Activated gamma-delta T cell (primary cell): Measurements from ENCODE around the gene OR1A2.
"Not testable (repeated sequence)": the region's sequence is repeated elsewhere in the genome, so short reads cannot be mapped to it uniquely, and the experiment has no call there.

ENCODE experiments used
- DNase-seq: peaks from one replicate; lab custom pipeline; 2025; lab: John Stamatoyannopoulos, UW
- total RNA-seq, 2 donors: gene quantifications; one replicate each; lab custom pipeline; 2026; lab: John Stamatoyannopoulos, UW

The OR1A2 gene
- 0 to 0.05 reads per million in 2 donors for total RNA-seq

- no peak for DNase-seq
Observed at GRCh38 chr17:3197219-3197618, at the start of gene OR1A2. OR1A2 (plus strand) TSS chr17:3197519; CDS start chr17:3197519, 0 bp downstream.

DNA sequence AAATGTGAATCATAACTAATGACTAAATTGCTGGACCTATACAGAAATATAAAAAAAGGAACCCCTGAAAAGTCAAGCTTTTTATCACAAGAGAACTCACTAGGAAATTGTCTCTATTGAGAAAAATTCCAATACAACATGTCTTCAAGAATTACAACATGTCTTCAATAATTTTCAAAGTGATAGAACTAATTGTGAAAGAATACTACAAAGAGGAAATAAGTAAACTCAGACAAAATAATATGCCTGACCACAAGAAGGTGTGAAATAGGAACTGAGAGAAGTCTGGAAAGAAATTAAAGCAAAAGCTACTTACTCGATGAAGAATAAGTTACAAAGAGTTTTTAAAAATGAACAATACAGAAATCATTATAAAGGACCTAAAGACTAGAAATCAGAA lies 40.1 kb upstream of the OR1A2 start:
- no peak for DNase-seq

GRCh38 chr17:3167574-3167973 lies 29.7 kb upstream of the OR1A2 start:
- no peak for DNase-seq

DNA sequence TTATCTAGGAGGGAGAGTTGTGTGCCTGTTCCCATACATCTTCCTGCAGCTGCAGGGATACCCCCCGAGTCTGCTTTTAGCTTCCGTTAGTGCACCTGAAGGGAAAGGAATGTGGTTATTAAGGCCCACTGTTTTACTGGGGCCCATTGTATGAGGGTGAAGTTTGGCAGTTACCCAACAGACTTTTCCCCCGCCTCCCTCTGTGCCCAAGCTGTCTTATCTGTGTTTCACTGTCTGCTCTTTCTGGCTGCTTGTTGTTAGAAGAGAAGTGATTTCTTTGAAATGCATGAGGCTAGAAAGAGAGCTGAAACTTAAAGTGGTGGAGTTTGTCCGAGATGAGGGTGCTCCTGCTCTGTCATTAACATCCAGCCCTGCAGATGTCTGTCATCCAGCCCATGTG lies 7.4 kb upstream of the OR1A2 start:
- DNase-seq, result no peak

DNA sequence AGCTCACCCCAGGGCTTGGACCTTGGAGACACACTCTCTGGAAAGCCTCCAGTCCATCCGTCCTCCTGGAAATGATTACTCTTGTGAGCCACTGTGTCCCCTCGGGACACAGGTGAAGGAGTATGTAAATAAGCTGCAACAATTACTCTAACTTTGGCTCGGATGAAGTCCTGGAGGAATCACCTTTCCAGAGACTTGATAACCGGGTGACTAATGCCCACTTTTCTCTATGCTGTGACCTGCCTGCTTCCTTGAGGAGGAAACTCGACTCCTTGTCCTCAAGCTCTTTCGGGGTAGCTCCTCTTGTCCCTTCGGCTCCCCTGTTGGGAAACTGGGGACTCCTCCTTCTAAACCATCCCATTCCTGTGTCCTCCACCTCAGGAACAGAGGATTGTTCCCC lies 10.0 kb downstream of the OR1A2 start, which contains the start of gene OR1A1:
TSS of gene OR1A1 (plus strand) at position 301 of the 400 bp plus-strand sequence. CDS start 7,954 bp downstream, outside the sequence.
- no peak for DNase-seq

- no peak for DNase-seq
Observed at GRCh38 chr17:3208484-3208883, 11.2 kb downstream of the OR1A2 start.

DNA sequence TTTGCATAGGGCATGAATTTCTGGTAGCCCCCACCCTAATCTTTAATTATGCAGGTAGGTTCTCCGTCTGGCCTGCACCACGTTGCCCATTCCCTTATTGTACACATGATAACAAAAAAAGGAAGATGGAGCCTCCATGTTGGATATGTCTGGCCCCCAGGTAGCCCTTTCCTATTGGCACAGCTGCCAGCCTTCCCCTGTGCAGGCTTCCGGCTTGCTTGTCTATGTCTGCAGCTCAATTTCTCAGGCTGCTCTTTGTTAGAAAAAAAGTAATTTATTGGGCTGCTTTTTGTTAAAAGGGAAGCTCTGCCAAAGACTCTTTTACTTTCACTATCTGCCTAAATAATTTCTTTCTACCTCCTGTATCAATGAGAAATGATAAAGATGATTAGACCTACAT lies 15.7 kb downstream of the OR1A2 start:
- DNase-seq, result no peak

- DNase-seq, result no peak
Observed at GRCh38 chr17:3213587-3213986, 16.3 kb downstream of the OR1A2 start.

DNA sequence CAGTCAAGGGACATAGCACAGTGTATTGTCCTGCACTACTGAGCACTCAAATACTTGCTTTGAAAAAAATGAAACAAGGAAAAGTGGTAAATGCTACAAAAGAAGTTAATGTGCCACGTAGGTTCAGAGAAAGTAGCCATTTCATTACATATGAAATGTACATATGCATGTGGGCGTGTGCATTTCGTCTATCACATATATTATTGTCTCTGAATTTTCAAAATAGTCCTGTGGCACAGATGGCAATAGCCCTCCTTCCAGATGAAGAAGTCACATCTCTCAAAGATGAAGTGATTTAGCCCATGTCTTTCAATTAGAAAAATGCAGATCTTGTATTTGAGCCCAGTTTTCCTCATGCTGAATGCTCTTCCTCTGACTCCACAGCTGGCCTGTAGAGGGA lies 22.7 kb downstream of the OR1A2 start:
- not testable (repeated sequence) for DNase-seq

DNA sequence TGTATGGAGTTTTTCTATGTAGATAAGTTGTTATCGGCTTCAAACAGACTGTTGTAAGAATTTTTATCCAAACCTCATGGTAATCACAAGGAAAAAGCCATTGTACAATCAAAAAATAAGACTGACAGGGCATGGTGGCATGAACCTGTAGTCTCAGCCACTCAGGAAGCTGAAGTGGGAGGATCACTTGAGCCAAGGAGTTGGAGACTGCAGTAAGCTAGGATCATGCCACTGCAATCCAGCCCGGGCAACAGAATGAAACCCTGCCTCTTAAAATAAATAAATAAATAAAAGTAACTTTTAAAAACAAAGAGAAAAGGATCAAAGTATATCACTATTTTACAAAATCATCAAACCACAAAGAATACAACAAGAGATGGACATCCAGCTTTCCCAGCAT lies 24.5 kb downstream of the OR1A2 start:
- no peak for DNase-seq

DNA sequence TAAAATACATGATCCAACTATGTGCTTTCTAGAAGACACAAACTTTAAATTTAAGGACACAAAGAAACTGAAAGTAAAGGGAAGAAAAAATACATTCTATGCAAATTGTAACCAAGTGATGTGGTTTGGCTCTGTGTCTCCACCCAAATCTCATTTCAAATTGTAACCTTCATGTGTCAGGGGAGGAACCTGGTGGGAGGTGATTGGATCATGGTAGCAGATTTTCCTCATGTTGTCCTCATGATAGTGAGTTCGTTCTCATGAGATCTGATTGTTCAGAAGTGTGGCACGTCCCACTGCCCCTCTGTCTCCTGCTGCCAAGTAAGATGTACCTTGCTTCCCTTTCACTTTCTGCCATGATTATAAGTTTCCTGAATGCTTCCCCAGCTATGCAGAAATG lies 25.2 kb downstream of the OR1A2 start:
- no peak for DNase-seq

GRCh38 chr17:3224721-3225352 lies 27.5 kb downstream of the OR1A2 start:
- not testable (repeated sequence) for DNase-seq

DNA sequence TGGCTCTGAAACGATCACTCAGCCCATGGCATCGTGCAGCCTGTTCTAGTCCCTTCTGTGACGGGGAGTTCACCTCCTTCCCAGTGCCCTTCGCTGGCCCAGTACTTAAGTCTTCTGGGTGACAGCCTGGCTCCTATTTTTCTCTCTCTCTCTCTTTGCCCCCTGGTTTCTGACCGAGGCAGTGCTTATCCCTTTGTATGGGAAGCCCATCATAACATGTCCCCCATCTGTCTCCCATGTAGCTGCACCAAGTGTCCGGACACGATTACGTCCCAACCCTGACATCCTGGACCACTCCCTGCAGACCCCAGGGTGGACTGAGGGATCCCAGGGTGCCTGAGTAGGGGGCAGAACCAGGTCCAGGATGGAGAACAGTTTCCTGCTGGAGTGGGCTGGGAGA lies 35.0 kb downstream of the OR1A2 start:
- not testable (repeated sequence) for DNase-seq

DNA sequence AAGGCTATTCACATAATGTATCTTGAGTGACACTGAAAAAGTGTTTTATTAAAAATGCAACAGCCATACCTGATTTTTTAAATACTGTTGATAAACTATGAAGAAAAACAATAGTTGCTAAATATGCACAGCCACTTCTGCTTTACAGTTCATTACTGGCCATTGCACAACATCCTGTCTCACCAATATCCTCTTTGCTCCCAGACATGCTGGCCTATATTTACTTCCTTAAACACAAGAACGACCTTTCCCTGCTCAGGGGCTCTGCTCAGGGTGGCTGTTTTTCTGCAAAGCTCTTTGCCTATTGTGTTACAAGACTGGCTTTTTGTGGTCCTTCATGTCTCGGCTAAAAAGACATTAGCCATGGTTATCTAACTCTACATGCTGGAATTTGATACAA lies 41.4 kb downstream of the OR1A2 start:
- not testable (repeated sequence) for DNase-seq

- DNase-seq, result not testable (repeated sequence)
Observed at GRCh38 chr17:3241044-3241443, 43.7 kb downstream of the OR1A2 start.

- DNase-seq, result not testable (repeated sequence)
Observed at GRCh38 chr17:3244841-3245240, 47.5 kb downstream of the OR1A2 start.
